Measurements from ENCODE around the gene ZNF226.

- TF ChIP-seq, protein P1, sequence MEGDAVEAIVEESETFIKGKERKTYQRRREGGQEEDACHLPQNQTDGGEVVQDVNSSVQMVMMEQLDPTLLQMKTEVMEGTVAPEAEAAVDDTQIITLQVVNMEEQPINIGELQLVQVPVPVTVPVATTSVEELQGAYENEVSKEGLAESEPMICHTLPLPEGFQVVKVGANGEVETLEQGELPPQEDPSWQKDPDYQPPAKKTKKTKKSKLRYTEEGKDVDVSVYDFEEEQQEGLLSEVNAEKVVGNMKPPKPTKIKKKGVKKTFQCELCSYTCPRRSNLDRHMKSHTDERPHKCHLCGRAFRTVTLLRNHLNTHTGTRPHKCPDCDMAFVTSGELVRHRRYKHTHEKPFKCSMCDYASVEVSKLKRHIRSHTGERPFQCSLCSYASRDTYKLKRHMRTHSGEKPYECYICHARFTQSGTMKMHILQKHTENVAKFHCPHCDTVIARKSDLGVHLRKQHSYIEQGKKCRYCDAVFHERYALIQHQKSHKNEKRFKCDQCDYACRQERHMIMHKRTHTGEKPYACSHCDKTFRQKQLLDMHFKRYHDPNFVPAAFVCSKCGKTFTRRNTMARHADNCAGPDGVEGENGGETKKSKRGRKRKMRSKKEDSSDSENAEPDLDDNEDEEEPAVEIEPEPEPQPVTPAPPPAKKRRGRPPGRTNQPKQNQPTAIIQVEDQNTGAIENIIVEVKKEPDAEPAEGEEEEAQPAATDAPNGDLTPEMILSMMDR (IDR thresholded peaks at IDR 0.05; ENCODE audit: low read depth, low read length), result no peak
- TF ChIP-seq MYC (IDR thresholded peaks at IDR 0.05; ENCODE audit: low read depth, low read length), result no peak
These were observed 15.1 kb upstream of the ZNF226 start for GRCh38 chr19:44149776-44150175.

All from NB4 (cell line).